Measurements from ENCODE around the gene C11orf42.

GRCh38 chr11:6249770-6250555 is 44.6 kb downstream of the C11orf42 start:
- TF ChIP-seq CTCF (IDR thresholded peaks at IDR 0.05) (no peak), POLR2A (IDR thresholded peaks at IDR 0.05) (no peak)

Data from testis (tissue), 2 donors.